Heart left ventricle (tissue), 16 donors: ENCODE data around the gene SIGLEC14. TPM values are rescaled to one million over a fixed set of nuclear protein-coding genes. Genes with fewer than 3 reads are reported as not detected.

Experiments used
- ATAC-seq, 4 donors: fragments of 200-7000 bp; cut with Tn5 transposase; one replicate each; pipeline ENCODE4 v1.9.1; 2020 to 2022; ENCODE audit warnings: moderate library complexity in 4 of 4, mild to moderate bottlenecking in 3 of 4, moderate number of reproducible peaks in 1 of 4
- DNase-seq, 5 donors: peaks; one replicate each; pipeline ENCODE4 v3.0.0-alpha.2; 2020
- H3K27ac ChIP-seq, 12 donors: fragments of 200-600 bp; sonication (generic) in 4 of 12; one replicate each; pipeline versions ENCODE4 v1.5.0 to v1.8.0; 2016 to 2022; ENCODE audit warnings: mild to moderate bottlenecking in 2 of 12
- H3K27me3 ChIP-seq, 9 donors: fragments of 200-600 bp; sonication (generic) in 2 of 9; one replicate each; pipeline versions ENCODE4 v1.5.1 to v1.8.0; 2016 to 2022; ENCODE audit warnings: mild to moderate bottlenecking in 3 of 9
- H3K36me3 ChIP-seq, 9 donors: fragments of 200-600 bp; sonication (generic) in 2 of 9; one replicate each; pipeline versions ENCODE4 v1.5.0 to v1.8.0; 2018 to 2022; ENCODE audit warnings: mild to moderate bottlenecking in 2 of 9
- H3K4me1 ChIP-seq, 12 donors: fragments of 200-600 bp; sonication (generic) in 4 of 12; one replicate each; pipeline versions ENCODE4 v1.5.0 to v1.8.0; 2016 to 2022; ENCODE audit warnings: mild to moderate bottlenecking in 3 of 12
- H3K4me3 ChIP-seq, 12 donors: fragments of 200-600 bp; sonication (generic) in 4 of 12; one replicate each; pipeline versions ENCODE4 v1.5.0 to v1.8.0; 2017 to 2022; ENCODE audit warnings: mild to moderate bottlenecking in 9 of 12, moderate library complexity in 4 of 12
- H3K9me3 ChIP-seq, 12 donors: fragments of 200-600 bp; sonication (generic) in 4 of 12; one replicate each; pipeline versions ENCODE4 v1.5.0 to v1.8.0; 2016 to 2022; ENCODE audit warnings: mild to moderate bottlenecking in 1 of 12
- CTCF ChIP-seq, 12 donors: fragments of 200-600 bp; sonication (generic) in 4 of 12; IDR thresholded peaks; one replicate each; pipeline versions ENCODE4 v1.5.0 to v1.8.0; 2018 to 2022; ENCODE audit warnings: antibody characterized with exemption in 12 of 12, mild to moderate bottlenecking in 5 of 12
- POLR2A ChIP-seq, 2 donors: fragments of 450-650 bp; IDR thresholded peaks; one replicate each; pipeline ENCODE4 v1.6.1; 2017; ENCODE audit warnings: antibody characterized with exemption in 2 of 2, mild to moderate bottlenecking in 2 of 2, moderate library complexity in 2 of 2
- WGBS, 4 donors: extraction: QIAGEN DNeasy Blood & Tissue Kit in 2 of 4; methylation state at CpG; one replicate each; pipeline versions ENCODE4 v1.1.5 to v1.1.7; 2013 to 2018; 5-methylcytosine and 5-hydroxymethylcytosine counted together
- intact Hi-C, 10 donors: fragments of 100-400 bp; cut with DNase I; formaldehyde crosslinking; loops; one replicate each; pipeline versions ENCODE4 v1.11.1 to v1.14.2; 2022
- polyA plus RNA-seq, 2 donors: library from polyadenylated mRNA; stranded (reverse); fragments of 200-250 nt; gene quantifications; one replicate each; pipeline ENCODE4 v1.2.3, GENCODE V29; 2013
- total RNA-seq, 9 donors: library from RNA; depleted of rRNA in 2 of 9; stranded (reverse); fragments of >200 nt in 2 of 9; fragmentation: NEBNext Ultra II Directional in 3 of 9; extraction: Animal tissue kit (Norgen Biotek cat#: 25700) in 3 of 9; gene quantifications; one replicate each; pipeline versions ENCODE4 v1.1.0 to v1.2.4, GENCODE V29; 2016 to 2023
- donor health status: ischemic (EF 13 %, LVEDD 7.1; RV severe dilation, severe dysfunction).
- donor health status: healthy with polysubstance abuse.
- donor health status: DM: no; HTN: yes; CAD: no.
- donor health status: DM: no; HTN: no; CAD: no.
- donor health status: ischemic (EF 25% LVEDD 6.9; RV normal size, moderate dysfunction).
- donor health status: ischemic (EF 25% LVEDD 5.7; RV mildly dilated, moderate dysfunction).
- donor health status: healthy.
- donor health status: DM: yes; HTN: yes; CAD: no.
- donor health status: ischemic (EF 35%, LVEDD 5.7; RV mildly dilated, moderate dysfunction).
- donor health status: nonischemic (EF 11% LVEDD 7.7; RV severe dilation, severe dysfunction).
- donor health status: DM: yes; HTN: yes; CAD: no.
- donor health status: PGD.
- donor health status: ischemic (EF 29% LVEDD 5.4; RV normal size, mild dysfunction).
- donor health status: nonischemic (EF 23%, LVEDD 6.1; RV moderate dilation, normal function).

SIGLEC14 gene
- total and polyA plus RNA-seq, 11 donors, result 0.20 to 17.9 (median 1.3) TPM; not detected in 2

DNA sequence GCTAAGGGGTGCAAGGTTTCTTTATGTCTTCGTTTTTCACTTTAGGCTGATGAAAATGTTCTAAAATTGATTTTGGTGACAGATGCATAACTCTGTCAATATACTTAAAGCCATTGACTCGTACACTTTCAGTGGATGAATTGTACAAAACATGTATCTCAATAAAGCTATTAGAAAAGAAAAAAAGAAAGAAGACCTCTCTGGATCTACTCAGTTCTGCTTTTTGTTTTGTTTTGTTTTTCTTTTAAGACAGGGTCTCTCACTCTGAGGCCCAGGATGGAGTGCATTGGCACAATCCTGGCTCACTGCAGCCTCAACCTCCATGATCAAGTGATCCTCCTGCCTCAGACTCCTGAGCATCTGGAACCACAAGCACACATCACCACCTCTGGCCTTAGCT, 19.9 kb downstream of the SIGLEC14 start:
- intact Hi-C loops, result no loop called here
- Histone ChIP-seq H3K9me3 (no peaks in the 10 kb centered on the region), H3K36me3 (no peaks in the 10 kb centered on the region), H3K27ac (no peak overlapping the region), H3K4me1 (peaks cover 0 to 4% (median 0%) of the 10 kb centered on the region in 12 donors), H3K27me3 (peaks cover 0 to 7% (median 0%) of the 10 kb centered on the region in 9 donors), H3K4me3 (no peak overlapping the region)
- ATAC-seq (no peak), DNase-seq (no peak)
- TF ChIP-seq POLR2A (IDR thresholded peaks at IDR 0.05) (no peak), CTCF (IDR thresholded peaks at IDR 0.05) (no peak)
- WGBS, 4 donors, result 41 to 48% (median 46%) methylated on average over 2 of the region's 2 CpGs

DNA sequence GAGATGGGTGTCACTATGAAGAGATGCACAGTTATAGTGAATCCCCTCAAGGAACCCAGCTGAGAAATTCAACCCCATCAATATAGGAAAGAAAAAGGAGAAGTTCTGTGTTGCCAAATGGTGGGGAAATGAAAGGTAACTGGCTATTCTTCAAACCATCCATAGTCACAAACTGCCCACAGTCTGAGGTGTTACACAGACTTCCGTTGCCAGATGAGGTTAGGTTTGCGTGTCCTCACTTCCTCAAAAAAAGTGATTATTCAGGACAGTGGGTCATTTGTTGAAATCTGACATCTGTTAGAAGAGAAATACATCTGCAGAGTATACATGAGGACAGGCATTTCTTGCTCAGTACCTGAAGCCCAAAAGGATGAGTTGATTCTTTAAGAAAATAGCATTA, 25.4 kb downstream of the SIGLEC14 start:
- WGBS, 4 donors, result 39 to 57% (median 46%) methylated on average over 2 of the region's 2 CpGs
- no peak overlapping the region for H3K27ac ChIP-seq
- peaks cover 0 to 3% (median 0%) of the 10 kb centered on the region in 12 donors for H3K4me1 ChIP-seq
- TF ChIP-seq POLR2A (IDR thresholded peaks at IDR 0.05) (no peak), CTCF (IDR thresholded peaks at IDR 0.05) (no peak)
- no peaks in the 10 kb centered on the region for H3K36me3 ChIP-seq
- ATAC-seq, result peak in 1 of 4 donors; percentile 66
- H3K9me3 ChIP-seq, result no peaks in the 10 kb centered on the region
- intact Hi-C loops, result no loop called here
- no peak for DNase-seq
- peaks cover 0 to 10% (median 0%) of the 10 kb centered on the region in 9 donors for H3K27me3 ChIP-seq
- H3K4me3 ChIP-seq, result no peak overlapping the region

GRCh38 chr19:51615991-51616390, 30.6 kb downstream of the SIGLEC14 start:
- WGBS, 4 donors, result 76 to 84% (median 81%) methylated on average over 7 of the region's 7 CpGs
- no peak for ATAC-seq
- H3K27me3 ChIP-seq, result peaks cover 0 to 54% (median 7%) of the 10 kb centered on the region in 9 donors
- H3K4me3 ChIP-seq, result no peak overlapping the region
- H3K4me1 ChIP-seq, result no peaks in the 10 kb centered on the region
- TF ChIP-seq POLR2A (IDR thresholded peaks at IDR 0.05) (no peak), CTCF (IDR thresholded peaks at IDR 0.05) (no peak)
- H3K9me3 ChIP-seq, result peaks cover 0 to 7% (median 0%) of the 10 kb centered on the region in 12 donors
- no peak for DNase-seq
- H3K27ac ChIP-seq, result no peak overlapping the region
- no peaks in the 10 kb centered on the region for H3K36me3 ChIP-seq
- intact Hi-C loops, result no loop called here

DNA sequence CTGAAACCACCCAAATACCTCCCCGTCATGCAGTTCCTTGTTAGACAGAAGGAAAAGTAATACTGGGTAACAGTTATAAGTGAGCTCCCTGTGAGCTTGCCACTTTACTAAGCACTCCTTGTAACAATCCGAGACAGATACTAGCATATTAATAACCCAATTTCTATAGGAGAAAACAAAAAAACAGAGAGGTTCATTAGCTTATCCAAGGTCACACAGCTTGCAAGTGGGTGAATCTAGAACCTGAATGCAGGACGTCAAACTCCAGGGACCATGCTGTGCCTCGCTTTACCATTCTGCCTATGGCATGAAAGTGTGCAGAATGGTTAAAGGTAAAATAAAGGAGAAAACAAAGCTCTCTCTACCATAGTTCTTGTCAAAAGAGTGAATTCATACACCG, 31.8 kb downstream of the SIGLEC14 start:
- ATAC-seq (no peak), DNase-seq (no peak)
- TF ChIP-seq POLR2A (IDR thresholded peaks at IDR 0.05), result no peak
- no peak for TF ChIP-seq CTCF (IDR thresholded peaks at IDR 0.05)
- Histone ChIP-seq H3K4me1 (no peaks in the 10 kb centered on the region), H3K27ac (no peak overlapping the region), H3K9me3 (peaks cover 0 to 7% (median 0%) of the 10 kb centered on the region in 12 donors), H3K36me3 (no peaks in the 10 kb centered on the region), H3K27me3 (peaks cover 0 to 55% (median 7%) of the 10 kb centered on the region in 9 donors), H3K4me3 (no peak overlapping the region)
- intact Hi-C loops, result loop anchor here in 1 of 10 donors (5.0 kb wide), 1 partner anchor 198 kb away; no protein-coding TSS in a partner anchor
- WGBS, 4 donors, result 55 to 80% (median 65%) methylated on average over 5 of the region's 5 CpGs
